Measurements from ENCODE around the gene GPR84.
A peak's percentile ranks its signal among the peaks of the same experiment; 100 is the strongest.
"Not testable (repeated sequence)": the region's sequence is repeated elsewhere in the genome, so short reads cannot be mapped to it uniquely, and the experiment has no call there.

Gene GPR84

DNA sequence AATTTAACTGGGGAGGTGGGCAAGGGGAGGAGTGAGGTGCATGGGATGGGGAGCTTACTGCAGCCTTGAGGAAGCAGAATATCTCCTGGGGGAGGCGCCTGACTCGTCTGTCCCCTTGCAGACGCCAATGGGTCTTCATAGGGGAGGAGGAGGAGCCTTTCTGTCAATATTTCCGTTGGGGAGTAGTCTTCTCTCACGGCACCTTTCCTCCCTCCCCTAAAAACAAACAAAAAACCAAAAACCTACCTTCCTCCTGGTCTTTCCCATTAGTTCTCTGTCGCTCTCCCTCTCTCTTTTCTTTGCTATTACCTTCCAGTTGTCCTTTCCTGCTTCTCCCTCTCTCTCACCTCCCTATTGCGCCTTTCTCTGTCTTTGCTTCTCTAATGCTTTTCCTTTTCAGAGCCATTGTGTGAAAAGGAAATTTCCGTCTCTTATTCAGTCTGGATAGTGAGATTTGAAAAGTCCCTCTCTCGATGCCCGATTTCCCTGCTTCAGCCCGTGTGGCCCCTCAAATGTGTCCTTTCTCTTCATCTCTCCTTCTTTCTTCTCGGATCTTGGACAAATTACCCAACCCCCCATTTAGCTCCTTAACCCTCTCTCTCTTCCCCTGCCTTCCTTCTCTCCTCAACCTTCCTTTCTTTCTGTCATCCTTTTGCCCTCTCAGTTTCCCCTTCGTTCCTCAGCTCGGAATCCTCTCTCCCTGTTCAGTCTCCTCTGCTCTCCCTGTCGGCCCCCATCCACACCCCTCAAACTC is 5.9 kb downstream of the GPR84 start:
- H3K36me3 ChIP-seq (ENCODE audit: insufficient read depth, low read length): no peaks in the 10 kb centered on the region
- peak overlapping the region; percentile 79 for H3K27ac ChIP-seq (ENCODE audit: low read depth, low read length)
- peaks cover 55% of the 10 kb centered on the region for H3K4me1 ChIP-seq (ENCODE audit: insufficient read depth, low read length)
- H3K4me3 ChIP-seq (ENCODE audit: low read depth in 1 of 2, low read length in 2 of 2): peak overlapping the region; percentile 22 to 79
- H3K9me3 ChIP-seq (ENCODE audit: low read length): no peaks in the 10 kb centered on the region
- H3K27me3 ChIP-seq (ENCODE audit: control insufficient read depth in 1 of 2, insufficient read depth in 2 of 2, low read length in 2 of 2): no peaks in the 10 kb centered on the region
- peak overlapping the region; percentile 85 for H3K9ac ChIP-seq (ENCODE audit: low read length)

DNA sequence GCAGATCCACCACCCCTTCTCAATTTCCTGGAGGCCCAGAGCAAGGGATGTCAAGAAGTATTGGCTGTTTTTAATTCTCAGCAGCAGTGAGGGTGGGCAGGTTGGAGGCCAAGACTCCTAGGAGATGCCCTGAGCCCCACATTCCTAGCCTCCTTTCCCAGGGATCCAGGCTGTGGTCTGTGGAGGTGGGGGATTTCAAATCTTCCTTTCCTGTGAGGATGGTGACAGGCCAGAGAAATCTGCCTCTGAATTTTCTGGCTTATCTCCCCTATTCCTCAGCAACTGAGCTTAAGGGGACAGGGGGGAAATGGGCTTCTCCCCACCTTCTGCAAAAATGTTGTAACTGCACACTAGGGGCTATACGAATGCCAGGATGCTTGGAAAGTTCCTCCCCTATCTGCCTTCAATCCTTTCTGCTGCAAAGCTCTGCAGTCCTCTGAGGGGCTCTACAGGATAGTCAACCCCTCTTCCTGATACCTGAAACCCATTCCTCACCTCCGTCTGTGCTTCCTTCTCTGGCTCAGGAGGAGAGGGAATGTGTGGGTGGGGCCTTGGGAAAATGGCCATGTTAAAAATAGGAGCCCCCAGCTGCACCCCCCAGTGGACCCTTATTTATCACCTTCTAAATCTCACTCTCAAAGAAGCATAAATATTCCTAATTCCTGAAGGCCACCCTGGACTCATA is 6.6 kb downstream of the GPR84 start:
- Histone ChIP-seq H3K9ac (ENCODE audit: low read length) (no peak overlapping the region), H3K27ac (ENCODE audit: low read depth, low read length) (peak overlapping the region; percentile 79), H3K4me1 (ENCODE audit: insufficient read depth, low read length) (peaks cover 62% of the 10 kb centered on the region)

DNA sequence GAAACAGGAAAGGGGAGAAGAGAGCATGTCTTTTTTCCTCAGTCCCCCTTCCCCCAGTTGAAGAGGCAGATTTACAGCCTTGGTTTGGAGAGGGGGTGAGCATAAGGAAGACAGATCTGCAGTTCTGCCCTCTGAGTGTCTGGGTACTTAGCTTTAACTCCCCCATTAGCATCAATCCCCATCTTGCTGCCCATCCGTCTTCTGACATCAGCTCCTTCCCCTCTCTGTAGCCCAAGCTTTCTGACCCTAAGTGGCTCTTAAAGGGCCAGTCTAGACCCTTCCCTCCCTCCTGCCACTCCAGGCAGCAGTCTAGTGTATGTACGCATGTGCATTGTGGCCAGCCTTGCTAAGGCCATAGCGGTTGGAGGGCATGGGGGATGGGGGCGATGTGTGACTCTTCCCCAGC is 7.3 kb downstream of the GPR84 start:
- no peaks in the 10 kb centered on the region for H3K27me3 ChIP-seq (ENCODE audit: control insufficient read depth in 1 of 2, insufficient read depth in 2 of 2, low read length in 2 of 2)
- H3K27ac ChIP-seq (ENCODE audit: low read depth, low read length): peak overlapping the region; percentile 41
- H3K9me3 ChIP-seq (ENCODE audit: low read length): no peaks in the 10 kb centered on the region
- H3K9ac ChIP-seq (ENCODE audit: low read length): no peak overlapping the region
- H3K4me3 ChIP-seq (ENCODE audit: low read depth in 1 of 2, low read length in 2 of 2): no peak overlapping the region
- H3K4me1 ChIP-seq (ENCODE audit: insufficient read depth, low read length): peaks cover 69% of the 10 kb centered on the region
- no peaks in the 10 kb centered on the region for H3K36me3 ChIP-seq (ENCODE audit: insufficient read depth, low read length)

More for the DNA sequence above, 6.6 kb downstream of the GPR84 start:
- Histone ChIP-seq H3K27me3 (ENCODE audit: control insufficient read depth in 1 of 2, insufficient read depth in 2 of 2, low read length in 2 of 2) (no peaks in the 10 kb centered on the region), H3K36me3 (ENCODE audit: insufficient read depth, low read length) (no peaks in the 10 kb centered on the region), H3K4me3 (ENCODE audit: low read depth in 1 of 2, low read length in 2 of 2) (peak overlapping the region in 1 of 2 donors; percentile 79), H3K9me3 (ENCODE audit: low read length) (no peaks in the 10 kb centered on the region)

DNA sequence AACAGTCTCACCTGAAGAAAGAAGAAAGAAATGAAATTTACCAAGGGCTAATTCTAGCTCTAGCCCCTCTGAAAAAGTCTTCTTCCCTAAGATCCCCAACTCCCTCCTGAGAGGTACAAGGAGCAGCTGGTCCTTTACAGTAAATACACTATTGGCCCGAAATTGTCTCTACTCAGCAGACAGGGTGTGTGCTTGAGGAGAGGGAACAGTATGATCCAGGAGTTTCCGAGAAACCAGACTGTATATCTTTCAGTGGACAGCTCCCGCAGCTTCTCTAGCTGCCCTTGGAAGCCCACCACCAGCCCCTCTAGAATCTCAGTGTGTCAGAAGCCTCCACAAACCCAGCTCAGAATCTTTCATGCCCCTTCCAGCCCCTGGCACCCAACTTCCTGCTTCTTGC is 8.1 kb downstream of the GPR84 start:
- no peak overlapping the region for H3K9ac ChIP-seq (ENCODE audit: low read length)

DNA sequence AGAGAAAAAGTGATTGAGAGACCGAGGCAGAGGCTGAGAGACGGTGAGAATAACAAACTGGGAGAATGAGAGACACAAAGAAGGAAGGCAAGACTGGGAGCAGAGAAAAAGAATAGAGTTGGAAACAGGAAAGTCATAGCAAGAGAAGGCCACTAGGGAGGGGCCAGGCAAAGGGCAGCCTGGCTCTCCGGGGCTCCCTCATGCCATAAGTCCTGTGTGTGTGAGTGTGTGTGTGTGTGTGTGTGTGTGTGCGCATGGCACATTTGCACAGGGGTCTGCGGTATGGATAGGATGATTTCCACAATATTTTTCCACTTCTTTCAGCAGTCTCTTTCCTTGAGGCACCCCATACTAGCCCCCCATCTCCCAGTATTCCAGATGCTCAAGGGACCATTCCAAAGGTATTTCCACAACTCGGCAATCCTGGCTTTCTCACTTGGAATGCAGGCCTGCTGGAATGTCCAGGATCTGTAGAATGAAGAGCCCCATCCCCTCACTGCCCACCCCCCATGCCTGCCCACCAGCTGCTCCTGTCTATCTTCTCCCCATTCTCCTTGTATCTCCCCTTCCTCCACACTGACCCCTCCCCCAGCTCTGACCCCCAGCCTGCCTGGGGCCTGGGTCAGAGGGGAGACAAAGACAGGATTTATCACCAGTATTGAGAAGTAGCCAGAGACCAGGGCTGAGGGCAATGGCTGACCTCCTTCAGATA is 9.0 kb downstream of the GPR84 start:
- H3K9ac ChIP-seq (ENCODE audit: low read length): no peak overlapping the region
- H3K36me3 ChIP-seq (ENCODE audit: insufficient read depth, low read length): peaks cover 14% of the 10 kb centered on the region
- no peaks in the 10 kb centered on the region for H3K27me3 ChIP-seq (ENCODE audit: control insufficient read depth in 1 of 2, insufficient read depth in 2 of 2, low read length in 2 of 2)
- H3K27ac ChIP-seq (ENCODE audit: low read depth, low read length): peak overlapping the region; percentile 56
- no peaks in the 10 kb centered on the region for H3K9me3 ChIP-seq (ENCODE audit: low read length)
- H3K4me1 ChIP-seq (ENCODE audit: insufficient read depth, low read length): peaks cover 79% of the 10 kb centered on the region
- H3K4me3 ChIP-seq (ENCODE audit: low read depth in 1 of 2, low read length in 2 of 2): no peak overlapping the region

More for the DNA sequence above, 8.1 kb downstream of the GPR84 start:
- Histone ChIP-seq H3K27ac (ENCODE audit: low read depth, low read length) (peak overlapping the region; percentile 29), H3K9me3 (ENCODE audit: low read length) (no peaks in the 10 kb centered on the region), H3K4me1 (ENCODE audit: insufficient read depth, low read length) (peaks cover 77% of the 10 kb centered on the region), H3K4me3 (ENCODE audit: low read depth in 1 of 2, low read length in 2 of 2) (no peak overlapping the region), H3K36me3 (ENCODE audit: insufficient read depth, low read length) (peaks cover 4% of the 10 kb centered on the region), H3K27me3 (ENCODE audit: control insufficient read depth in 1 of 2, insufficient read depth in 2 of 2, low read length in 2 of 2) (no peaks in the 10 kb centered on the region)

DNA sequence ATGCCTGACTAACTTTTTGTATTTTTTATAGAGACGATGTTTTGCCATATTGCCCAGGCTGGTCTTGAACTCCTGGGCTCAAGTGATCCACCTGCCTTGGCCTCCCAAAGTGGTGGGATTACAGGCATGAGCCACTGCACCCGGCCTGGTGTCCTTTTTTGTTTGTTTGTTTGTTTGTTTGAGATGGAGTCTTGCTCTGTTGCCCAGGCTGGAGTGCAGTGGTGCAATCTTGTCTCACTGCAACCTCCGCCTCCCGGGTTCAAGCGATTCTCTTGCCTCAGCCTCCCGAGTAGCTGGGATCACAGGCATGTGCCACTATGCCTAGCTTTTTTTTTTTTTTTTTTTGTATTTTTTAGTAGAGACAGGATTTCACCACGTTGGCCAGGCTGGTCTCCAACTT is 10.0 kb downstream of the GPR84 start:
- H3K4me3 ChIP-seq (ENCODE audit: low read depth in 1 of 2, low read length in 2 of 2); H3K27me3 ChIP-seq (ENCODE audit: control insufficient read depth in 1 of 2, insufficient read depth in 2 of 2, low read length in 2 of 2); H3K9ac ChIP-seq (ENCODE audit: low read length); H3K9me3 ChIP-seq (ENCODE audit: low read length): not testable (repeated sequence)
- peak overlapping the region; percentile 79 for H3K27ac ChIP-seq (ENCODE audit: low read depth, low read length)
- peaks cover 72% of the 10 kb centered on the region for H3K4me1 ChIP-seq (ENCODE audit: insufficient read depth, low read length)
- peaks cover 24% of the 10 kb centered on the region for H3K36me3 ChIP-seq (ENCODE audit: insufficient read depth, low read length)

DNA sequence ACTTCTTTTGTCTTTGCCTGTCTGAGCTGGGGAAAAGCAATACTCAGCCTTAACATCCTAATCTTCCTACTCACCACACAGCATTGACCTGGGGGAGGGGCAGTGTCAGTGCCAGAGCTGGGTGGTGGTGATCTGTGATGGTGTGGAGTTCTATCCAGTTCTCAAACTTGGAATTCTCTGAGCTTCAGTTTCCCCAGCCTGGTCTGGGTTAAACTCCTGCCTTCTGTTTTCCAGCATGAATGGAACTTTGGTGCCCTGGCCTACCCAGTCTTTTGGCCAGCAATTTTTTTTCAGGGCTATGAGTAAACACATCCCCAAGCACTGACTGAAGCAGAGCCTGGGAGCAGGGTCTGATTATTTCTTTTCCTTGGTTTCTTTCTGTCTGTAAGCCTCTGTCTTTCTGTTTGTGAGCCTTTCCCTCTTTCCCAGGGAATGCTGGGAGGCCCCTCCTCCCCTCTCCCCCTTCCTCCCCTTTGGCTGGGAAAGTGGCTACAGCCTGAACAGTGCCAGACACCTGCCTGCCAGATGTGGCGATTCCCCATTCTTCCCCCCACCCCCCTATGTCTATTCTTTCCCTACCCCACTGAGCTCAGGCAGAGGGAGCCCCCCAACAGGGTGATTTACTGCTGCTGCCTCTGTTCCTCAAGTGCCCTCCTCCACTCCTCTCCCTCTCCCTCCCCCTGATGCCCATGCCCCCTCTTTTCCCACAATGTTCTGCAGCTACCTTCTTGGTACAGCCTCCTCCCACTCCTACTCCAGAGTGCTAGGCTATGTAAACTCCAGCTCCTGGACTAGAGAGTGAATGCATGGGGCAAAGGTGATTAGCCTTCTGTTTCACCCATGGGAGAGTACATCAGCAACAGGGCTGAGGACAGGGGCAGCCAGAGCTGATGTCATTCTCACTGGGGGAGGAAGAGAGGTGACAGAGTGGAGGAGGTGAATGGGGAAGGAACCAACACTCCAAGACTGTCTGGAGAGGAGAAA is 11.1 kb downstream of the GPR84 start:
- Histone ChIP-seq H3K9me3 (ENCODE audit: low read length) (no peaks in the 10 kb centered on the region), H3K27ac (ENCODE audit: low read depth, low read length) (peak overlapping the region; percentile 79), H3K36me3 (ENCODE audit: insufficient read depth, low read length) (peaks cover 31% of the 10 kb centered on the region), H3K9ac (ENCODE audit: low read length) (peak overlapping the region; percentile 68), H3K27me3 (ENCODE audit: control insufficient read depth in 1 of 2, insufficient read depth in 2 of 2, low read length in 2 of 2) (no peaks in the 10 kb centered on the region), H3K4me3 (ENCODE audit: low read depth in 1 of 2, low read length in 2 of 2) (peak overlapping the region in 1 of 2 donors; percentile 56), H3K4me1 (ENCODE audit: insufficient read depth, low read length) (peaks cover 64% of the 10 kb centered on the region)

DNA sequence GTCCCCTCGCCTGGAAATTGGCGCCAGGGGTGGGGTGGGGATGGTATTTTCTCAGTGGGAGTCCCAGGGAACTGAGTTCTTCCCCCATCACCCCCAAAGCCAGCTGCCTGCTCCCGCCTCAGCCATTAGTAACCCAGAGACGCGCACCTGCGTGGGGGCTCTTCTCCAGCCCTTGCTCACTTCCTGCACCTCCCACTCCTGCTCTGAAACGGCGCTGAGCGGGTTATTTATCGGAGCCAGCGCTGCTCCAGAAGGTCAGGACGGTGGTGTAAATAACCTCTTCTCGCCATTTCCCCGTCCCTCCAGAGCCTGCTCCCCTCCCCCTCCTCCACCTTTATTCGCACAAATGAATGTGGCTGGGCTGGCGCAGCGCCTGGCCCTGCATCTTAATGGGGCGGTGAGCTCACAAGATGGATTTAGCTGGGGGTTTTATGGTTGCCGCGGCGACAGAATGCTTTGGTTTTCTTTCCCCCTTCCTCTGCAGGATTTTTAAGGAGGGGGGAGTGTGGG is 12.2 kb downstream of the GPR84 start:
- Histone ChIP-seq H3K4me3 (ENCODE audit: low read depth in 1 of 2, low read length in 2 of 2) (peak overlapping the region; percentile 1 to 56), H3K4me1 (ENCODE audit: insufficient read depth, low read length) (peaks cover 53% of the 10 kb centered on the region), H3K9ac (ENCODE audit: low read length) (peak overlapping the region; percentile 68), H3K27me3 (ENCODE audit: control insufficient read depth in 1 of 2, insufficient read depth in 2 of 2, low read length in 2 of 2) (no peaks in the 10 kb centered on the region), H3K27ac (ENCODE audit: low read depth, low read length) (peak overlapping the region; percentile 79), H3K36me3 (ENCODE audit: insufficient read depth, low read length) (peaks cover 41% of the 10 kb centered on the region), H3K9me3 (ENCODE audit: low read length) (no peaks in the 10 kb centered on the region)

DNA sequence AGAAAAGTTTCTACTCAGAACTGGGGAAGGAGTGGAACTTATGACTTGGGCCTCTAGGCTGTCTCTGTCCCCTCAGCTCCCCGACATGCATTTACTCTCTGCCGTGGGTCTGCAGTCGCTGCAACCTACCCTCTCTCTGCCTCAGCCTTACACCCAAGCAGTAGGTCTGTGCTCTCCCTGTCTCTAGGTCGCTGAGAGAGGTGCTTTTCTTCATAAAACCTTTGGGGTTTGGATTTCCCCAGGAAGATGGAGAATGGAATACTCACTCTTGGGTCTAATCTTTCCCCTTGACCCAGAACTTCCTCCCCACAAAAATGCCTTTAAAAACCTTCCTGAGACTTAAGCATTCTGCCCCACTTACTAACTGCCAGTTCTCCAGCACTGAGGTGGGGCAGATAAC is 12.9 kb downstream of the GPR84 start:
- H3K4me3 ChIP-seq (ENCODE audit: low read depth in 1 of 2, low read length in 2 of 2): peak overlapping the region in 1 of 2 donors; percentile 56
- H3K27ac ChIP-seq (ENCODE audit: low read depth, low read length): peak overlapping the region; percentile 79
- peak overlapping the region; percentile 68 for H3K9ac ChIP-seq (ENCODE audit: low read length)
- no peaks in the 10 kb centered on the region for H3K9me3 ChIP-seq (ENCODE audit: low read length)
- peaks cover 46% of the 10 kb centered on the region for H3K4me1 ChIP-seq (ENCODE audit: insufficient read depth, low read length)
- peaks cover 47% of the 10 kb centered on the region for H3K36me3 ChIP-seq (ENCODE audit: insufficient read depth, low read length)
- H3K27me3 ChIP-seq (ENCODE audit: control insufficient read depth in 1 of 2, insufficient read depth in 2 of 2, low read length in 2 of 2): no peaks in the 10 kb centered on the region

DNA sequence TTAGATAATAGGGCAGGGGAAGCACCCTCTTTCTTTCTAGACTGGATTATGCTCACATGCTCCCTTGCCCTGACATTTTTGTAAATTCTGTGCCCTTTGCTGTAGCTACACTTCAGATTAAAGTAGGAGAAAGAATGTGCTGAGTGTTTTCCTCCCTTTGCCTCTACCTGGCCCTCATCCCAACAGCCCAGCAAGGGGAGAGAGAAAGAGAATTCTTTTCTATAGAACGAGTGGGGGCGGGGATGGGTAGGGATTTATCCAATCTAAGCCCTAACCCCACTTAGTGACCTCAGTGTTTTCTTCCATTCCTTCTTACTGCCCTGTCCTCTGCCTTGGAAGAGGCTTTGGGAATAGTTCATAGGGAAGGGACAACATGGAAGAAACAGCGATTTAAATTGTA is 13.5 kb downstream of the GPR84 start:
- Histone ChIP-seq H3K27ac (ENCODE audit: low read depth, low read length) (peak overlapping the region; percentile 79), H3K27me3 (ENCODE audit: control insufficient read depth in 1 of 2, insufficient read depth in 2 of 2, low read length in 2 of 2) (no peaks in the 10 kb centered on the region), H3K4me1 (ENCODE audit: insufficient read depth, low read length) (peaks cover 41% of the 10 kb centered on the region), H3K9ac (ENCODE audit: low read length) (no peak overlapping the region), H3K9me3 (ENCODE audit: low read length) (no peaks in the 10 kb centered on the region), H3K4me3 (ENCODE audit: low read depth in 1 of 2, low read length in 2 of 2) (no peak overlapping the region), H3K36me3 (ENCODE audit: insufficient read depth, low read length) (peaks cover 52% of the 10 kb centered on the region)
